MG63 (cell line): ENCODE measurements around the gene CADPS. TPM values are rescaled to one million over a fixed set of nuclear protein-coding genes. Genes with fewer than 3 reads are reported as not detected.

Source experiments
- DNase-seq: peaks from one replicate; pipeline ENCODE4 v3.0.0-alpha.2; 2020
- H3K27me3 ChIP-seq: fragments of 250-450 bp; sonication (Bioruptor Pico); 2 replicates; pipeline ENCODE4 v1.5.1; 2020; ENCODE audit warnings: mild to moderate bottlenecking, moderate library complexity
- H3K36me3 ChIP-seq: fragments of 250-450 bp; sonication (Bioruptor Pico); 2 replicates; pipeline ENCODE4 v1.5.1; 2020; ENCODE audit warnings: mild to moderate bottlenecking, moderate library complexity
- H3K4me3 ChIP-seq: fragments of 250-450 bp; sonication (Bioruptor Pico); 2 replicates; pipeline ENCODE4 v1.5.1; 2020; ENCODE audit warnings: mild to moderate bottlenecking, moderate library complexity
- H3K9me3 ChIP-seq: fragments of 250-450 bp; sonication (Bioruptor Pico); 2 replicates; pipeline ENCODE4 v1.5.1; 2020; ENCODE audit warnings: mild to moderate bottlenecking, moderate library complexity
- total RNA-seq: library from RNA; depleted of rRNA; stranded (reverse); fragments of >200 nt; shearing (Covaris generic); gene quantifications from 2 replicates; pipeline ENCODE4 v1.2.3, GENCODE V29; 2014; ENCODE audit warnings: low replicate concordance

CADPS gene
- total RNA-seq, 1 experiment from 2014 or later: 0.07 TPM

DNA sequence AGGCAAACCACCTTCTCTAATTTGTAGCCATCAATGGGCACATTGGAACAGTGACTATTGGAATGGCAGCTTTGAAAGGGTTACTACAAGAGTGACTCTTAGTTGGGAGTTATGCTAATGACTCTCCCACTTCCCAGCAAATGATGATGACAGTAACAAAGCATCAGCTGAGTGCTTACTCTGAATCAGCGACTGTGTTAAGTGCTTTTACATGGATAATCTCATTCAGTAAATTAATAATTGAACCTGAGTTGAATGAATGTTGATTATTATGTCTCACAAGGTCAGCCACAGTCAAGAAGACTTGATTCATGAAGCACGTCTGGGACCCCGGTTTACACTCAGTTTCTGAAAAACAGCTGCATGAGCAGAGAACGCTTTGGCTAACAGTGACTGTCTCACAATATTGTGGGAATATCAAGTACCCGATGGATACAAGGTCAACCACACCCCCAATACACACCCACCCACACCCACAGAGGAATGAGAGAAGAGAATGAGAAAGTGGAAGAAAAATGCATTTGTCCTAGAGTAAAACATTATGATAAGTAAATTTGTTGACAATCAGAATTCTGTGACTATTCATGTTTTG lies 259.9 kb downstream of the CADPS start:
- no peak for DNase-seq
- no peaks in the 10 kb centered on the region for H3K36me3 ChIP-seq

DNA sequence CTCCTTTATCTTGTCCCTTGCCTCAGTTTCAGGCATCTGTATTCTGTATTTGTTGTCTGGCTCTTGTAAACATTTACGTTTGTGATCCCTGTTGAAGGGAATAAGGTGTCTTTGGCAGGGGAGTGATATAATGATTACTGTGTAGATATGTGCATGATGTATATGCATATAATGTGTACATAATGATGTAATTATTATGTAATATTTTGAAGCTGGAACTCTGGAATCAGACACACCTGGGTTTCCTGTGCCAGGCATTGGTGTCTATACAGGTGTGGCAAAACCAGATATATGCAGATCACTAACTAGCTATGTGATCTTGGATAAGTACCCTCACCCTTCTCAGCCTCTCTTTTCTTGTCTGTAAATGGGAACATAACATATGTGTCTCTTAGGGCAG lies 260.7 kb downstream of the CADPS start:
- Histone ChIP-seq H3K36me3 (no peaks in the 10 kb centered on the region), H3K9me3 (no peaks in the 10 kb centered on the region), H3K4me3 (no peak overlapping the region), H3K27me3 (no peaks in the 10 kb centered on the region)
- DNase-seq: no peak

More for the DNA sequence above, 259.9 kb downstream of the CADPS start:
- H3K27me3 ChIP-seq: no peaks in the 10 kb centered on the region
- no peaks in the 10 kb centered on the region for H3K9me3 ChIP-seq
- H3K4me3 ChIP-seq: no peak overlapping the region

DNA sequence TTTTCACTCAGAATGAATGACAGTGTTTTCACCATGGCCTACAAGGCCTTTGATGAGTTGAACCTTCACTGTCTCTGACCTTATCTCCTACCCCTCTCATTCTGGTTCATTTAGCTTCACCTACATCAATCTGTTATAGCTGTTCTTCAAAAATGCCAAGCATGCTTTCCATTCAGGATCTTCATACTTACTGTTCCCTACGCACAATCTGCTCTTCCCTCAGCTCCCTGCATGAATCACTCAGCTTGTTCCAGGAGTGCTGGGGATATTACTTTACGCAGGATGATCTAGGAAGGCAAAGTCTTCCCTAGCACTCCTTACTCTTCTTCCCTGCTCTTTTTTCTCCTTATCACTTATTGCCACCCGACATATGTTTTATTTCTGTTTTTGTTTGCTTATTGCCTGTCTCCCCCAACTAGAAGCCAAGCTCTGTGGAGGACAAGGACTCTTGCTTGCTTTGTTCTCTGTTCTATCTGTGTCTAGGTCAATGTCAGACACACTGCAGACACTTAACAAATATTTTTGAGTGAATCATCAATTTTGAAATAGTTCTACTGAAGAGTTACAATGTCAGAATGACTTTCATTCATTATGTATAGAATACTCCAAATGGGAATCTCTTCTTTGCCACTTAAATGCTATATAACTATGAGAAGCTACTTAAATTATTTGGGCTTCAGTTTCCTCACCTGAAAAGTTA lies 263.5 kb downstream of the CADPS start:
- no peak overlapping the region for H3K4me3 ChIP-seq
- DNase-seq: no peak

GRCh38 chr3:62607287-62608029 lies 267.8 kb downstream of the CADPS start:
- Histone ChIP-seq H3K4me3 (no peak overlapping the region), H3K9me3 (no peaks in the 10 kb centered on the region), H3K36me3 (no peaks in the 10 kb centered on the region), H3K27me3 (no peaks in the 10 kb centered on the region)
- DNase-seq: peak; percentile 49

More for the DNA sequence above, 263.5 kb downstream of the CADPS start:
- Histone ChIP-seq H3K9me3 (no peaks in the 10 kb centered on the region), H3K36me3 (no peaks in the 10 kb centered on the region), H3K27me3 (no peaks in the 10 kb centered on the region)

DNA sequence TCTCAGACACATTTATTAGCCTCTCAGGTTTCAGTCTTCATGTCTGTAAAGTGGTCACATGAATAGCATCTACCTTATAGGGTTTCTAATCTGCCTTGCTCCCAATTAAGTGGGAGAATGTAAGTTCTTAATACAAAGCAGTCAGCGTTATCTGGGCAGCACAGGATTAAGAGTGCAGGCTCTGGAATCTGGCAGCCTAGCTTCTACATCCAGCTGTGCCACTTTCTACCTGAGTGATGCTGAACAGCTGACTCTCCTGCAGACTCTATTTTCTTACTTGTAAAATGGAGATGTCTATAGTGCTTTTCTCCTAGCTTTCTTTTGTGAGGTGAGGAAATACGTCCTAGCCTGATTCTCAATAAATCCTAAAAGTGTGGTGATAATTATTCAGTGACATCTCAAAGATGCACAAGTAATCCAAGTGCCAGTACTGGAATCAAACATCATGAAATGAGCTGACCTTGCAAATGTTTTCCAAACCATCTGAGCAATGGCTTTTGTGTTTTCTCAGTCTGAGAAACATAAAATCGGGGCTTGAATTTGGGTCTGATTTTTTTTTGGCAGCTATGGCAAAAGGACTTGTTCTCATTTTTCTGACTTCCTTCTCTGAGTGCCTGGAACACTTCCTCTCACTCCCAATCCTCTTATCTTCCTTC lies 269.7 kb downstream of the CADPS start:
- Histone ChIP-seq H3K4me3 (no peak overlapping the region), H3K36me3 (no peaks in the 10 kb centered on the region), H3K27me3 (no peaks in the 10 kb centered on the region), H3K9me3 (no peaks in the 10 kb centered on the region)
- no peak for DNase-seq

- H3K4me3 ChIP-seq: no peak overlapping the region
- no peaks in the 10 kb centered on the region for H3K36me3 ChIP-seq
- no peaks in the 10 kb centered on the region for H3K9me3 ChIP-seq
- no peak for DNase-seq
- no peaks in the 10 kb centered on the region for H3K27me3 ChIP-seq
These were observed 270.4 kb downstream of the CADPS start for GRCh38 chr3:62604751-62605351.

DNA sequence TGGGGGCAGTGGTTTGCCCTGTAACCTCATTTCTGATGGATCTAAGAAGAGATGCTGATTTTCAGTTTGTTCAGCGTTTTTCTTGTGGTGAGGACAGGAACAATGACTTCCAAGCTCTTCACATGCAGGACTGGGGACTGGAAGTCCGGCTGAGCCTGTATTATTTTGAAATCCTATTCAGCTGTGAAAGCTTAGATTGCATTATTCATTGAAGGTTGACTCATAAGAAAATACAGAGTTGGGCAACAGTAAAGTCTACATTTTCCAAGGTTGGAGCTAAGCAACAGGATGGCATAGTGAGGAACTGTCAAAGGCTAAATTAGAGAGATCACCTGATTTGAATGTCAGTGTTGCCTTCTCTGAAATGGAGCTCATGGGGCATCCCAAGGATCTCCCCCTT lies 270.9 kb downstream of the CADPS start:
- Histone ChIP-seq H3K27me3 (no peaks in the 10 kb centered on the region), H3K36me3 (no peaks in the 10 kb centered on the region), H3K4me3 (no peak overlapping the region), H3K9me3 (no peaks in the 10 kb centered on the region)
- no peak for DNase-seq

- DNase-seq: no peak
- Histone ChIP-seq H3K27me3 (no peaks in the 10 kb centered on the region), H3K36me3 (no peaks in the 10 kb centered on the region), H3K9me3 (no peaks in the 10 kb centered on the region), H3K4me3 (no peak overlapping the region)
These were observed 272.2 kb downstream of the CADPS start for GRCh38 chr3:62602987-62603386.

- Histone ChIP-seq H3K9me3 (no peaks in the 10 kb centered on the region), H3K36me3 (no peaks in the 10 kb centered on the region), H3K27me3 (no peaks in the 10 kb centered on the region), H3K4me3 (no peak overlapping the region)
- DNase-seq: no peak
These were observed 273.0 kb downstream of the CADPS start for GRCh38 chr3:62602129-62602770.

- peak; percentile 57 for DNase-seq
- no peaks in the 10 kb centered on the region for H3K27me3 ChIP-seq
- H3K9me3 ChIP-seq: no peaks in the 10 kb centered on the region
- H3K4me3 ChIP-seq: no peak overlapping the region
- no peaks in the 10 kb centered on the region for H3K36me3 ChIP-seq
These were observed 273.8 kb downstream of the CADPS start for GRCh38 chr3:62601238-62602070.

GRCh38 chr3:62600033-62600432 lies 275.2 kb downstream of the CADPS start:
- no peak for DNase-seq
- H3K27me3 ChIP-seq: no peaks in the 10 kb centered on the region
- no peak overlapping the region for H3K4me3 ChIP-seq
- H3K9me3 ChIP-seq: no peaks in the 10 kb centered on the region
- no peaks in the 10 kb centered on the region for H3K36me3 ChIP-seq

DNA sequence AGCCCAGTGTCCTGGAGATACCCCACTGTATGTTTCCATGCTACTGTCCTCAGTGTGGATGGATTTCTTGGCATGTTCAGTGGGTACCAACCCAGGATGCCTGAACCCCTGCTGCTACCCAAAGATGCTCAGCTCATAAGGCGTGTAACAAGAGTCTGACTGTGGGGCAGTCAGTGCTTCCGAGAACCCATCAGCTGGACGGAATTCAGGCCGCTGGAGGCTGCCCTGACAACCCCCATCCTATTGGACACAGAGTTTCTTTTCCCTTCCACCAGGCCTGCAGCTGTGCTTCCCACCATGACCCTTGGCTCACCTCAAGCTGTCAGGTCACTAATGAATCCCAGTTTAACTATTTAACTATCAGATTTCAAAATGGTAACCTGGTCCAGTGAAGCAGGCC lies 277.7 kb downstream of the CADPS start:
- Histone ChIP-seq H3K27me3 (no peaks in the 10 kb centered on the region), H3K9me3 (no peaks in the 10 kb centered on the region), H3K36me3 (no peaks in the 10 kb centered on the region), H3K4me3 (no peak overlapping the region)
- no peak for DNase-seq

DNA sequence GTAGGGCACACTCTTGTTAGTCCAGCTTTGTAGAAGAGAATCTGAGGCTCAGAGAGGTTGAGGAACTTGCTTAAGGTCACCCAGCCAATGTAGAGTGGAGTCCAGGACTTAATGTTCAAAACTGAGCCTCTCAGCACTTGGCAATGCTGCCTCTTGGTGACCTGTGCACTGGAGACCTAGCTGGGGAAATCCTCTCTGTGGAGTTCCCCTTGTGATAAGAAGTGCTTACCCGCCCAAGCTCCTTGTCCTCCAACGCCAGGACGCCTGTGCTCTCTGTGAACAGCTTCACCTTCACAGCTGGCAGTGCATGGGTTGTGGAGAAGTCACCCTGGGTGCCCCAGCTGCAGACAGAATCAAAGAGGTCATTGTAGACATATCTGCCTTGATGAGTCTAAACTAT lies 282.8 kb downstream of the CADPS start:
- Histone ChIP-seq H3K36me3 (no peaks in the 10 kb centered on the region), H3K4me3 (no peak overlapping the region), H3K9me3 (no peaks in the 10 kb centered on the region), H3K27me3 (no peaks in the 10 kb centered on the region)
- no peak for DNase-seq

DNA sequence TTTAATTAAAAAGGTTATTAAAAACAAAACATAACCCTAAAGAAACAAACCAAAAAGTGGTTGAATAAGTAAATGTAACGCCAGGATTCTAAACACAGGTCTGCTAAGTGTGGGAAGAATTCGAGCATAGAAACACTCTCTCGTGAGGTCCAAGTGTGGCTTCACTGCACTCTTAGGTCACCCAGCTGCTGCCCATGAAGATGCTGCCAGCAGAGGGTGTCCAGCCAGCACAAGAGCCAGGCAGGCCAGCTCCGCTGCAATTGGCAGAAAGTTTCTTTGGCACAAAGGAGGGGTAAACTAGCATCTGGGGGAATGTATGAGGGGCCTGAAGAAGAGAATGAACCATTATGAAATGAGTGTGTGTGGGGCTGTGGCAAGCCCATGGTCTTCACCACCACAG lies 286.1 kb downstream of the CADPS start:
- H3K9me3 ChIP-seq: no peaks in the 10 kb centered on the region
- DNase-seq: no peak
- H3K36me3 ChIP-seq: no peaks in the 10 kb centered on the region
- no peak overlapping the region for H3K4me3 ChIP-seq
- H3K27me3 ChIP-seq: no peaks in the 10 kb centered on the region

DNA sequence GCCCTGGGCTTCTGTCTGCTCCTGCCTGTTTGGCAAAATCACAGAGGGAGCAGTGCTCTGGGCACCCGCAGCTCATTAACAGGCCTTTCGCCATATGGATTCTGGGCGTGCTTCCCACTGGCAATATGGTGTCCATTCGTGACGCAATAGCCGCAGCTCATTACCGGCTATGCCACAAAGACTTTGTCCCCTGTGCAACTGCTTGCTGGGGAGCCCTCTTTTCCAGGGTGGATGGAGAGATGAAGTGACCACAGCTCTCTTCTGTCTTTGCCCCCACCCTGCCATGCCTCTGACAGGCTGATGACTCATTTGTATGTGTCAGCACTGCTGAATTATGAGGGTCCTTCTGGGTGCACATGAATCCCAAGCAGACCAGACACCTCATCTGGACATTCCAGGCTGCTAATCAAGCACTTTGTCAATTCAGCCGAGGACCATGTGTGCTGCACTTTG lies 287.6 kb downstream of the CADPS start:
- H3K27me3 ChIP-seq: no peaks in the 10 kb centered on the region
- H3K36me3 ChIP-seq: no peaks in the 10 kb centered on the region
- H3K4me3 ChIP-seq: no peak overlapping the region
- DNase-seq: peak; percentile 67
- no peaks in the 10 kb centered on the region for H3K9me3 ChIP-seq

GRCh38 chr3:62587169-62587568 lies 288.0 kb downstream of the CADPS start:
- Histone ChIP-seq H3K4me3 (no peak overlapping the region), H3K9me3 (no peaks in the 10 kb centered on the region), H3K36me3 (no peaks in the 10 kb centered on the region), H3K27me3 (no peaks in the 10 kb centered on the region)
- no peak for DNase-seq
